Fibroblast of villous mesenchyme (primary cell): ENCODE measurements around the gene KRT84. TPM values are rescaled to one million over a fixed set of nuclear protein-coding genes. Genes with fewer than 3 reads are reported as not detected.
A peak's percentile ranks its signal among the peaks of the same experiment; 100 is the strongest.
"Not testable (repeated sequence)": the region's sequence is repeated elsewhere in the genome, so short reads cannot be mapped to it uniquely, and the experiment has no call there.

Source experiments
- DNase-seq: peaks from one replicate; pipeline ENCODE4 v3.0.0-alpha.2; 2010; ENCODE audit warnings: low read depth
- H3K4me3 ChIP-seq: 2 replicates; pipeline ENCODE4 v1.5.1; 2011; ENCODE audit warnings: low read depth, mild to moderate bottlenecking, low read length
- CTCF ChIP-seq: IDR thresholded peaks from 2 replicates; pipeline ENCODE4 v1.5.1; 2012; ENCODE audit warnings: low read depth, mild to moderate bottlenecking, low read length; ENCODE audit not compliant: insufficient read depth
- total RNA-seq: library from RNA; depleted of rRNA; stranded (reverse); fragments of >200 nt; gene quantifications from 2 replicates; pipeline ENCODE4 v1.2.3, GENCODE V29; 2012

The KRT84 gene
- total RNA-seq, 1 donor = not detected

DNA sequence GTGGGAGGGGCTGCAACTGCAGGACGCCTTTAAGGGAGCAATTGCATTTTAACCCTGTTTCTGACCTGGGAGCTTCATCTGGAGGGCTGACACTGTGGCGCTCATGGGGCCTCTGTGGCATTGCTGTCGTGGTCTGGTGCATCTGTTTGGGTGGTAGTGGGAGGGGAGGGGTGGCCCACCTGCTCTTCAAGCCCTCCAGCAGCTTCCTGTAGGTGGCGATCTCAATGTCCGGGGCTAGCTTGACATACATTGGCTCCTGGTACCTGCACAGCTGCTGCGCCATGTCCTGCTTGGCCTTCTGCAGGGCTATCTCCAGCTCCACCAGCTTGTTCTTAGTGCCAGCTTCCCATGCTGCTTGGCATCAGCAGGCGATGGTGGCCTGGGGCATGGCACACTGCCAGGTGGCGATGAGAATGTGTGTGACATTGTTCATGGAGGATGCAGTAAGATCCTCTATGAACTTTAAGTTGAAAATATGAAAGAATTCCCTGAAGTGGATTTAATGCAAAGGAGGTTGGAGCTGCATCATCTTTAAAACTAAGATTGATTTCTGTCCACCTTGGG is 28.4 kb upstream of the KRT84 start:
- TF ChIP-seq CTCF = no peak
- DNase-seq = no peak
- no peak overlapping the region for H3K4me3 ChIP-seq

DNA sequence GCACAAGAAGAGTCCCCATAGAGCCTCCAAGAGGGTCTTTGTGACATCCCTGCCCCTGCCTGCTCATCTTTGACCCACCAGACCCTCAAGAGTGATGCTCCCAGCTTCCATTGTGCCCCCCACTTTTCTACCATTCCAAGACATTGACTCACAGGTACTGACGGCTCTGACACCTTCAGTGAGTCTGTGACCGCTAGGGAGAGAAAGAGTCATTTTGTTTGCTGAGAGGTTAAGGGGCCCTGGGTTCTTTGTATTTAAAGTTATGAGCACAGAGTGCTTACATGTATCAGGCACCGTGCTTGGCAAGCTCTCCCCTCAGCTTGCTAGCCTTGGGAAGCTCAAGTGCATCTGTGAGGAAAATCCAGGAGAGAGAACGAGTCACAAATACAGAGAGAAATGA is 27.8 kb upstream of the KRT84 start:
- no peak for DNase-seq
- no peak for TF ChIP-seq CTCF
- H3K4me3 ChIP-seq = no peak overlapping the region

DNA sequence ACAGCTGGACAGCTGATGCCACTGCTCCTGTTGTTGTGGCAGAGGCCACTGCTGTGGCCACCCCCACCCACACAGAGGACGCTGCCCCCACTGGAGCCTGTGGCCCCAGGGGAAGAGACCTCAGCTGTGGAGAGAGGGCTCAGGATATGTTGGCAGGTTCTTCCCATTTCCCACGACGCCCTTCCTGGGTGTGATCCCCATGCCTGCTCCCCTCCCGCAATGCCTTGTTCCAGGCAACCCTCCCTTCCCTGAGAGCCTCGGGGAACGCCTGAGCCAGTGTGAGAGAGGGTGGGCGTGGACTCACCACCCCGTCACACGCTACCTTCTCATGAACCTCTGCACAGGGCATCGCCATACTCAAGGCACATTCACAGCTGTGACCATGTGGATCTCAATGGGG is 26.4 kb upstream of the KRT84 start:
- no peak overlapping the region for H3K4me3 ChIP-seq
- TF ChIP-seq CTCF = no peak
- DNase-seq = no peak

GRCh38 chr12:52410589-52411248 is 25.3 kb upstream of the KRT84 start:
- H3K4me3 ChIP-seq, DNase-seq: not testable (repeated sequence)

- H3K4me3 ChIP-seq = no peak overlapping the region
- no peak for DNase-seq
- TF ChIP-seq CTCF = no peak
Measured at GRCh38 chr12:52407918-52408317, 22.5 kb upstream of the KRT84 start.

GRCh38 chr12:52405922-52406385 is 20.5 kb upstream of the KRT84 start, which contains the start of gene KRT82:
TSS of gene KRT82 (minus strand) at chr12:52406335. CDS start at chr12:52406277, 58 bp downstream.
- no peak for TF ChIP-seq CTCF
- no peak for DNase-seq
- no peak within 1 kb of the TSS for H3K4me3 ChIP-seq

DNA sequence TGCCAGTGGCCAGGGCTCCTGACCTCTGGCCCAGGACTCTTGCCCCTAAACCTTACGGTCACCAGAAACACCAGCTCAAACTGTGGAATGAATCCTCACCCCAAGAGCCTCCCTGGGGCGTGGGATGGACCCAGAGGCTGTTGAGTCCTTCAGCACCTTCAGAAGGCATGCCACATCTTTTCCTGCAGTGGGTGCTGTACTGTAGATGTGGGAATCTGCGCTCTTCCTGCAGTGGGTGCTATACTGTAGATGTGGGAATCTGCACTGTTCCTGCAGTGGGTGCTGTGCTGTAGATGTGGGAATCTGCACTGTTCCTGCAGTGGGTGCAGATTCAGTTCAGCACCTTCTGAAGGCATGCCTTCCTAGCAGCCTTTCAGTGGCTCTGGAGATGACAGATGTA is 19.5 kb upstream of the KRT84 start:
- TF ChIP-seq CTCF = peak; percentile 2
- no peak overlapping the region for H3K4me3 ChIP-seq

More for the DNA sequence above, 19.5 kb upstream of the KRT84 start:
- DNase-seq = no peak
